ENCODE data around the gene UBXN6. TPM values are rescaled to one million over a fixed set of nuclear protein-coding genes. Genes with fewer than 3 reads are reported as not detected.
A peak's percentile ranks its signal among the peaks of the same experiment; 100 is the strongest.

The UBXN6 gene
- total RNA-seq, 6 donors from 2014 or later = 48.1 to 186 (median 111) TPM

DNA sequence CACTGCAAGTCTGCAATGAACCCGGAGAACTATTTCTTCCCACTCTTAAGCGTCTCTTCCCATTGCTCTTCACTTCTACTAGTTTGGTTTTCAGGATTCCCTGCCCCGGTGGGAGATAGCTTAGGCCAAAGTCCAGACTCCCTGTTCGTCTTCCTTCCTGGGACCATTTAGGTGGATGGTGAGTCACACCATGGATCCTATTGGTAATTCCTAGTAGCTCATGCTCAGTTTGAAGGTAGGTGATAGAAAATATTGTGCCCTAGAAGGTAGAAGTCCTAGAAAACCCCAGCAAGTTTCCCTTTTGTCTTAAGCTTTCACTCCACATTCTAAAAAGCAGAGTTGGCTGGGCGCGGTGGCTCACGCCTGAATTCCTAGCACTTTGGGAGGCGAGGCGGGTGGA is 41.3 kb downstream of the UBXN6 start:
- no peak for ATAC-seq (ENCODE audit: low FRiP score in 2 of 2)
- TF ChIP-seq EP300 (IDR thresholded peaks at IDR 0.05) (no peak), POLR2AphosphoS5 (IDR thresholded peaks at IDR 0.05) (no peak), POLR2A (IDR thresholded peaks at IDR 0.05) (no peak)
- TF ChIP-seq, protein P1, sequence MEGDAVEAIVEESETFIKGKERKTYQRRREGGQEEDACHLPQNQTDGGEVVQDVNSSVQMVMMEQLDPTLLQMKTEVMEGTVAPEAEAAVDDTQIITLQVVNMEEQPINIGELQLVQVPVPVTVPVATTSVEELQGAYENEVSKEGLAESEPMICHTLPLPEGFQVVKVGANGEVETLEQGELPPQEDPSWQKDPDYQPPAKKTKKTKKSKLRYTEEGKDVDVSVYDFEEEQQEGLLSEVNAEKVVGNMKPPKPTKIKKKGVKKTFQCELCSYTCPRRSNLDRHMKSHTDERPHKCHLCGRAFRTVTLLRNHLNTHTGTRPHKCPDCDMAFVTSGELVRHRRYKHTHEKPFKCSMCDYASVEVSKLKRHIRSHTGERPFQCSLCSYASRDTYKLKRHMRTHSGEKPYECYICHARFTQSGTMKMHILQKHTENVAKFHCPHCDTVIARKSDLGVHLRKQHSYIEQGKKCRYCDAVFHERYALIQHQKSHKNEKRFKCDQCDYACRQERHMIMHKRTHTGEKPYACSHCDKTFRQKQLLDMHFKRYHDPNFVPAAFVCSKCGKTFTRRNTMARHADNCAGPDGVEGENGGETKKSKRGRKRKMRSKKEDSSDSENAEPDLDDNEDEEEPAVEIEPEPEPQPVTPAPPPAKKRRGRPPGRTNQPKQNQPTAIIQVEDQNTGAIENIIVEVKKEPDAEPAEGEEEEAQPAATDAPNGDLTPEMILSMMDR (IDR thresholded peaks at IDR 0.05) = no peak
- peaks cover 0 to 8% (median 6%) of the 10 kb centered on the region in 4 donors for H3K4me1 ChIP-seq

GRCh38 chr19:4415352-4415751 is 42.2 kb downstream of the UBXN6 start:
- DNase-seq = no peak
- no peak for ATAC-seq (ENCODE audit: low FRiP score in 2 of 2)
- H3K9me3 ChIP-seq = no peaks in the 10 kb centered on the region
- WGBS, 2 donors = 69 to 74% methylated on average over 9 to 10 of the region's 10 CpGs
- H3K4me3 ChIP-seq = no peak overlapping the region
- peak overlapping the region in 1 of 4 donors; percentile 43 for H3K27ac ChIP-seq
- no peak for TF ChIP-seq EP300 (IDR thresholded peaks at IDR 0.05)
- H3K4me1 ChIP-seq = peaks cover 0 to 4% (median 3%) of the 10 kb centered on the region in 4 donors
- peaks cover 0 to 10% (median 3%) of the 10 kb centered on the region in 4 donors for H3K36me3 ChIP-seq
- no peaks in the 10 kb centered on the region for H3K27me3 ChIP-seq

More for the DNA sequence above, 41.3 kb downstream of the UBXN6 start:
- Histone ChIP-seq H3K27me3 (no peaks in the 10 kb centered on the region), H3K36me3 (peaks cover 0 to 5% (median 3%) of the 10 kb centered on the region in 4 donors), H3K9me3 (no peaks in the 10 kb centered on the region), H3K27ac (no peak overlapping the region), H3K4me3 (no peak overlapping the region)
- WGBS, 2 donors = 86 to 95% methylated on average over 9 of the region's 9 CpGs
- no peak for DNase-seq

GRCh38 chr19:4414800-4415321 is 42.7 kb downstream of the UBXN6 start:
- H3K9me3 ChIP-seq = no peaks in the 10 kb centered on the region
- ATAC-seq (ENCODE audit: low FRiP score in 2 of 2) = no peak
- DNase-seq = no peak
- 66 to 71% methylated on average over 9 of the region's 9 CpGs for WGBS, 2 donors
- H3K27me3 ChIP-seq = no peaks in the 10 kb centered on the region
- TF ChIP-seq, protein P1 (IDR thresholded peaks at IDR 0.05) = no peak
- TF ChIP-seq POLR2AphosphoS5 (IDR thresholded peaks at IDR 0.05) = no peak
- TF ChIP-seq POLR2A (IDR thresholded peaks at IDR 0.05) = no peak
- no peak for TF ChIP-seq EP300 (IDR thresholded peaks at IDR 0.05)
- H3K27ac ChIP-seq = peak overlapping the region in 1 of 4 donors; percentile 43
- no peak overlapping the region for H3K4me3 ChIP-seq
- H3K36me3 ChIP-seq = peaks cover 0 to 12% (median 3%) of the 10 kb centered on the region in 4 donors
- H3K4me1 ChIP-seq = no peaks in the 10 kb centered on the region

- DNase-seq (no peak), ATAC-seq (ENCODE audit: low FRiP score in 2 of 2) (peak in 1 of 2 donors; percentile 34)
- TF ChIP-seq POLR2A (IDR thresholded peaks at IDR 0.05) (no peak), POLR2AphosphoS5 (IDR thresholded peaks at IDR 0.05) (no peak), EP300 (IDR thresholded peaks at IDR 0.05) (no peak)
- TF ChIP-seq, protein P1 (IDR thresholded peaks at IDR 0.05) = no peak
- no peaks in the 10 kb centered on the region for H3K9me3 ChIP-seq
- 88% methylated on average over 7 of the region's 7 CpGs for WGBS, 2 donors
- no peaks in the 10 kb centered on the region for H3K27me3 ChIP-seq
- peaks cover 0 to 16% (median 3%) of the 10 kb centered on the region in 4 donors for H3K36me3 ChIP-seq
- peak overlapping the region in 1 of 4 donors; percentile 26 for H3K27ac ChIP-seq
- no peaks in the 10 kb centered on the region for H3K4me1 ChIP-seq
- H3K4me3 ChIP-seq = no peak overlapping the region
Observed at GRCh38 chr19:4414144-4414799, 43.3 kb downstream of the UBXN6 start.

DNA sequence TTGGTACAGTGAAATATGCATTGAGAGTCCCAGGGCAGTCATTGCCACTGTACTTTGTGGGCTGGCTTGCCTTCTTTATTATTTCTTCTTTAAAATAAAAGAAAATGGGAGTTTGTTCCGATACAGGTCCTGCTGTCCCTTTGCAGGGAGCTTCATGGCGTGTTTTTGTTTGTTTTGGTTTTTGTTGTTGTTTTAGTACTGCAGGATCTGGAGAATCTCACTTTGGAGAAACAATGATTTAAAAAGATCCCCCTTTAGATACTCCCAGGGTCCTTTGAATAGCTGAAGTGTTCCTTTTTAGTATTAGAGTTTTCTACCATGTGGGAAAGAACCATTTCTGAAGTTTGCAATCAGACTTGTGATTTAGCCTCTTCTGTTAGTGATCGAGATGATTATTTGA is 44.0 kb downstream of the UBXN6 start:
- DNase-seq (no peak), ATAC-seq (ENCODE audit: low FRiP score in 2 of 2) (no peak)
- Histone ChIP-seq H3K36me3 (peaks cover 0 to 16% (median 3%) of the 10 kb centered on the region in 4 donors), H3K27ac (no peak overlapping the region), H3K4me3 (no peak overlapping the region), H3K27me3 (no peaks in the 10 kb centered on the region), H3K4me1 (no peaks in the 10 kb centered on the region), H3K9me3 (no peaks in the 10 kb centered on the region)
- 88 to 95% methylated on average over 3 of the region's 3 CpGs for whole genome bisulfite sequencing, 2 donors
- TF ChIP-seq POLR2AphosphoS5 (IDR thresholded peaks at IDR 0.05) (no peak), POLR2A (IDR thresholded peaks at IDR 0.05) (no peak), EP300 (IDR thresholded peaks at IDR 0.05) (no peak)
- TF ChIP-seq, protein P1 (IDR thresholded peaks at IDR 0.05) = no peak
